ENCODE results near the gene TENM4. TPM values are rescaled to one million over a fixed set of nuclear protein-coding genes. Genes with fewer than 3 reads are reported as not detected.

TENM4 gene
- total RNA-seq, 4 donors from 2014 or later, result 5.5 to 12.3 (median 8.9) TPM

DNA sequence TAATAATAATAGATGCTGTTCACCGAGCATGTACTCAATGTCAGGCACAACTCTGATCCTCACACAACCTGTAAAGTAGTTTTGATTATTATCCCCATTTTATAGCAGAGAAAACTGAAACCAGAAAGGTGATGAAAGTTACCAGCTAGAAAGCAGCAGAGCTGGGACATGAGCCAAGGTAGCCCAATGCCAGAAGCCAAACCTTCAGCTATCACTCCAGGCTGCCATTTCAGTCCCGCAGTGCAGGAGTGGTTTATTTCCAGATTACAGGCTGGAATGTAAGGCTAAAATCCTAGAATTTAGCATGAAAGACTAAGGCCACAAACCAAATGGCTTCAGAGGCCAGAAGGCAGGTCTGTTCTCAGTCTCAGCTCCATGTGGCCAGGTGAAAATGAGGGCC is 108.8 kb downstream of the TENM4 start:
- Histone ChIP-seq H3K36me3 (no peaks in the 10 kb centered on the region), H3K27me3 (no peaks in the 10 kb centered on the region), H3K4me1 (no peaks in the 10 kb centered on the region), H3K4me3 (no peak overlapping the region), H3K9me3 (no peaks in the 10 kb centered on the region), H3K27ac (no peak overlapping the region)
- WGBS, 2 donors (ENCODE audit: low coverage in 1 of 2), result 60 to 70% methylated on average over 1 to 2 of the region's 2 CpGs
- ATAC-seq, result no peak
- TF ChIP-seq POLR2AphosphoS5 (IDR thresholded peaks at IDR 0.05), result no peak
- no peak for TF ChIP-seq EP300 (IDR thresholded peaks at IDR 0.05)
- no peak for TF ChIP-seq POLR2A (IDR thresholded peaks at IDR 0.05)
- TF ChIP-seq, protein P1, sequence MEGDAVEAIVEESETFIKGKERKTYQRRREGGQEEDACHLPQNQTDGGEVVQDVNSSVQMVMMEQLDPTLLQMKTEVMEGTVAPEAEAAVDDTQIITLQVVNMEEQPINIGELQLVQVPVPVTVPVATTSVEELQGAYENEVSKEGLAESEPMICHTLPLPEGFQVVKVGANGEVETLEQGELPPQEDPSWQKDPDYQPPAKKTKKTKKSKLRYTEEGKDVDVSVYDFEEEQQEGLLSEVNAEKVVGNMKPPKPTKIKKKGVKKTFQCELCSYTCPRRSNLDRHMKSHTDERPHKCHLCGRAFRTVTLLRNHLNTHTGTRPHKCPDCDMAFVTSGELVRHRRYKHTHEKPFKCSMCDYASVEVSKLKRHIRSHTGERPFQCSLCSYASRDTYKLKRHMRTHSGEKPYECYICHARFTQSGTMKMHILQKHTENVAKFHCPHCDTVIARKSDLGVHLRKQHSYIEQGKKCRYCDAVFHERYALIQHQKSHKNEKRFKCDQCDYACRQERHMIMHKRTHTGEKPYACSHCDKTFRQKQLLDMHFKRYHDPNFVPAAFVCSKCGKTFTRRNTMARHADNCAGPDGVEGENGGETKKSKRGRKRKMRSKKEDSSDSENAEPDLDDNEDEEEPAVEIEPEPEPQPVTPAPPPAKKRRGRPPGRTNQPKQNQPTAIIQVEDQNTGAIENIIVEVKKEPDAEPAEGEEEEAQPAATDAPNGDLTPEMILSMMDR (IDR thresholded peaks at IDR 0.05), result no peak

DNA sequence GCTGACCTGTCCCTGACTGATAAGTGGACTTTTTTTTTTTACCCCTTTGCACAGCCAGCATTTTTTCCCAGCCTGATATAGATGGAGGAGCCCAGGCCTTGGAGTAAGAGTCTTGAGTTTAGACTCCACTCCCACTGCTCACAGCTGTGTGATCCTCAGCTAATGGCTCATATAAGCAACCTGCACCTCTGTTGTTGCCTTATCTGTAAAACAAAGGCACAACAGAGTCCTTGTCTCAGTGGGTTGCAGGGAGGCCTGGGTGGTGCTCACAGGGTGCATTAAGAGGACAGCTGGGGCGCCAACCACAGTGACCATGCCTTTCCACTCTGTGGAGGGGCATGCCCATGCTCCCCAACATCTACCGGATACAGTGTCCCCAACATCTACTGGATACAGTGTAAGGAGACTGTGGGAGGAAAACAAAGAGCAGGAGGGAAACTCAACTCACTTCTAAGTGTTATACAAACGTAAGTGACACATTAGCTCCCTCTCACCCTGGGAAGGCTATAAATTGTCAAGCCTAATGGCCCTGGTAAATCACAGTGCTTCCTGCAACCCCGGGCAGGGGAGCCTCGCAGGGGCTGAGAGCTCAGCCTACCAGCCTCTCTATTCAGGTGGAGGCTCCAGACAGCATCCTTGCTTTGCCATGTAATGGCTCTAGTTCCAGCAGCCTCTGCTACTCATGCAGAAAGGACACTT is 109.5 kb downstream of the TENM4 start:
- no peak overlapping the region for H3K4me3 ChIP-seq
- H3K36me3 ChIP-seq, result no peaks in the 10 kb centered on the region
- no peak for ATAC-seq
- H3K4me1 ChIP-seq, result no peaks in the 10 kb centered on the region
- TF ChIP-seq EP300 (IDR thresholded peaks at IDR 0.05) (no peak), POLR2A (IDR thresholded peaks at IDR 0.05) (no peak), POLR2AphosphoS5 (IDR thresholded peaks at IDR 0.05) (no peak)
- TF ChIP-seq, protein P1 (IDR thresholded peaks at IDR 0.05), result no peak
- H3K27me3 ChIP-seq, result no peaks in the 10 kb centered on the region
- no peak overlapping the region for H3K27ac ChIP-seq
- H3K9me3 ChIP-seq, result no peaks in the 10 kb centered on the region
- 86% methylated on average over 1 of the region's 5 CpGs; no CpG with 5 or more reads in 1 of the 2 donors for WGBS, 2 donors (ENCODE audit: low coverage in 1 of 2)

DNA sequence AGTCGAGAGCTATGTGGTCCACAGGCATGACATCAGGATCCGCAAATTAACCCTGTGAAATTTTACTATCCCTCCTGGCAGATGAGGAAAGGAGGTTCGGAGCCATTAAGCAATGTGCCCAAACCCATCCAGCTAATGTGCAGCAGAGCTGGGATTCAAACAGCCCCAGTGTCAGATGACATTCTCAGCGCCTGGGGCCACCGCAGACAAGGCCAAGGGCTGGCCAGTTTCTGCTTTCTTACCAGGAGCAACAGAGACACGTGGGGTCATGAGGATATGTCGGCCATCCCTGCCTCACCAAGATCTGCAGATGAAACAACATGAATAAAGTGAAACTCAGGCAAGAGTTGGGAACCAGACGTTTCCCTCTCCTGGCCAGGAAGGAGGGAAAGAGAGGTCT is 110.2 kb downstream of the TENM4 start:
- 80% methylated on average over 1 to 8 of the region's 8 CpGs for WGBS, 2 donors (ENCODE audit: low coverage in 1 of 2)
- H3K36me3 ChIP-seq, result no peaks in the 10 kb centered on the region
- ATAC-seq, result no peak
- no peaks in the 10 kb centered on the region for H3K9me3 ChIP-seq
- no peak overlapping the region for H3K4me3 ChIP-seq
- H3K27ac ChIP-seq, result no peak overlapping the region
- H3K27me3 ChIP-seq, result no peaks in the 10 kb centered on the region
- TF ChIP-seq EP300 (IDR thresholded peaks at IDR 0.05), result no peak
- TF ChIP-seq, protein P1 (IDR thresholded peaks at IDR 0.05), result no peak
- TF ChIP-seq POLR2A (IDR thresholded peaks at IDR 0.05), result no peak
- no peak for TF ChIP-seq POLR2AphosphoS5 (IDR thresholded peaks at IDR 0.05)
- no peaks in the 10 kb centered on the region for H3K4me1 ChIP-seq

DNA sequence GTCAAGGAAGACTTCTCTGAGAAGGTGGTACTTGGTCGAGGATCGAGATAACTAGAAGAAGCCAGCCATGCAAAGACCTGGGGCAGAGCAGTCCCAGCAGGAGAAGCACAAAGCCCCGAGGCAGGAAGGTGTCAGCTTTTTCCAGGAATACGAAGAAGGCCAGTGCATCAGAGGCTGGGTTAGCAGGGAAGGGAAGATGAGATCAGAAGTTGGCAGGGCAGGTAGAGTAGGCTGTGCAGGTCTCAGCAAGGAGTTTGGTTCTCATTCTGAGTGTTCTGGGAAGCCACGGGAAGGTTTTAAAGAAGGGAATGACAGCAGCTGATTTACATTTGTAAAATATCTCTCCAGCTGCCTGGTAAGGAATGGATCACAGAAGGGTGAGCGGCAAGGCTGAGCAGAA is 111.3 kb downstream of the TENM4 start:
- Histone ChIP-seq H3K27ac (no peak overlapping the region), H3K4me3 (no peak overlapping the region), H3K4me1 (no peaks in the 10 kb centered on the region), H3K36me3 (no peaks in the 10 kb centered on the region), H3K27me3 (no peaks in the 10 kb centered on the region), H3K9me3 (no peaks in the 10 kb centered on the region)
- WGBS, 2 donors (ENCODE audit: low coverage in 1 of 2), result 74 to 76% methylated on average over 6 of the region's 6 CpGs
- no peak for ATAC-seq
- TF ChIP-seq POLR2A (IDR thresholded peaks at IDR 0.05) (no peak), POLR2AphosphoS5 (IDR thresholded peaks at IDR 0.05) (no peak), EP300 (IDR thresholded peaks at IDR 0.05) (no peak)
- TF ChIP-seq, protein P1 (IDR thresholded peaks at IDR 0.05), result no peak

DNA sequence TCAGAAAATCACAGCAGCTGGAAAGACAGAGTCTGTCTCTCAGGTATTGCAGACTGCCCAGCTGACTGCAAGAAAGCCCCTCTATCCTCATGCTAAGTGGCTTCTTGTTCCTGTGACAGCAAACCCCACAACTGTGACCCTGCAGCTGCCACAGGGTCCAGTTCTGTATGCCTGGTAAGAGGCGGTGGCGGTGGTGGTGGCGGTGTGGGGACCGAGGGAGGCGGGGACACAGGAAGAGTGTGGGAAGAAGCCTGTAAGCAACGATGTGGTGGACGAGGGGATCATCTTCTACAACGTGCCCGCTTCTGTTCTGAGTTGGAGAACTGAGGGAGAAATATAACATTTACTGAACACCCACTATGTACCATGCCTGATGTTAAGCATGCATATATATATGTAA is 112.4 kb downstream of the TENM4 start:
- no peak overlapping the region for H3K27ac ChIP-seq
- H3K4me3 ChIP-seq, result no peak overlapping the region
- no peaks in the 10 kb centered on the region for H3K36me3 ChIP-seq
- 87% methylated on average over 9 of the region's 9 CpGs; no CpG with 5 or more reads in 1 of the 2 donors for WGBS, 2 donors (ENCODE audit: low coverage in 1 of 2)
- no peak for ATAC-seq
- H3K27me3 ChIP-seq, result no peaks in the 10 kb centered on the region
- no peak for TF ChIP-seq EP300 (IDR thresholded peaks at IDR 0.05)
- no peak for TF ChIP-seq POLR2A (IDR thresholded peaks at IDR 0.05)
- TF ChIP-seq, protein P1 (IDR thresholded peaks at IDR 0.05), result no peak
- TF ChIP-seq POLR2AphosphoS5 (IDR thresholded peaks at IDR 0.05), result no peak
- H3K9me3 ChIP-seq, result no peaks in the 10 kb centered on the region
- no peaks in the 10 kb centered on the region for H3K4me1 ChIP-seq
